HL-60 (cell line): ENCODE measurements around the gene PKDCC.

Experiments used
- DNase-seq, 2 experiments: peaks; one replicate each; pipeline ENCODE4 v3.0.0-alpha.2; 2010 to 2020; ENCODE audit warnings: low read depth in 1 of 2, low spot score in 1 of 2
- H3K27ac ChIP-seq: fragments of 250-450 bp; sonication (Bioruptor Pico); replicated peaks from 2 replicates; pipeline ENCODE4 v1.5.1; 2020; ENCODE audit warnings: mild to moderate bottlenecking, moderate library complexity
- H3K27me3 ChIP-seq: fragments of 250-450 bp; sonication (Bioruptor Pico); 2 replicates; pipeline ENCODE4 v1.5.1; 2021; ENCODE audit warnings: mild to moderate bottlenecking, moderate library complexity; ENCODE audit not compliant: insufficient read depth, poor library complexity, severe bottlenecking
- H3K4me3 ChIP-seq: replicated peaks from 2 replicates; pipeline ENCODE4 v1.5.1; 2011; ENCODE audit warnings: mild to moderate bottlenecking, control low read depth, low read length; ENCODE audit not compliant: insufficient read depth
- GABPA ChIP-seq: IDR thresholded peaks from 2 replicates; pipeline ENCODE4 v1.6.1; 2012; ENCODE audit warnings: low read depth
- POLR2AphosphoS5 ChIP-seq: IDR thresholded peaks from 2 replicates; pipeline ENCODE4 v1.6.1; 2012; ENCODE audit warnings: low read depth
- SPI1 ChIP-seq: IDR thresholded peaks from 2 replicates; pipeline ENCODE4 v1.6.1; 2012; ENCODE audit warnings: low read depth, mild to moderate bottlenecking, borderline replicate concordance
- TF ChIP-seq, protein P1 (sequence below): IDR thresholded peaks from 2 replicates; pipeline ENCODE4 v1.6.1; 2012; ENCODE audit warnings: low read depth; ENCODE audit not compliant: insufficient replicate concordance
- TF ChIP-seq, protein P2 (sequence below): IDR thresholded peaks from one replicate; pipeline ENCODE4 v1.5.1; 2011; ENCODE audit warnings: low read length, control low read depth, inconsistent platforms; ENCODE audit not compliant: insufficient read depth

PKDCC gene

DNA sequence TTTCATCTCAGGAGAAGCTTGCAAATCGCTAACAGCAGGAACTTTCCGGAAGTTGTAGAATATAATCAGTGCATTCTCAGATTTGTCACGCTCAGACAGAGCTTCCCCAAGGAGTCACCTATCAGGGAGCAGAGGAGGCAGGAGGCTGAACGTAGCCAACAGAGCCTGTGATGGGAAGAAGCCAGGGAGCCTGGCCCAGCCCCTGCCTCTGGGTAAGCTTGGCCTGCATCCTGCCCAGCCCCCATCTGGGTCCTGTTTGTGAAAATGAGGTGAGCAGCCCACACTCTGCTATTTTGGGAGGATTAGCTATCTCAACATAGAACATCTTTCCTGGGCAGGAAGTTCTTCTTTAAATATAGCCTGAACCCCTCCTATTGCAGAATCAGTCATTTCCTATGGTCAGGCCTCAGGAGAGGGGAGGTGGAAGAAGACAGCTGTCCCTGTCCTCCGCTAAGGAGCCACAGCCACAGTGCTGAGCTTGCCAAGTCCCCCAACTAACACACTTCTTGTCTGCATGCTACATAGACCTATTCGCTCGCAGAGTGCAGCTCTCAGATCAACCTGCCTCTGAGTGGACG is 19.2 kb upstream of the PKDCC start:
- Histone ChIP-seq H3K4me3 (no peak overlapping the region), H3K27me3 (no peaks in the 10 kb centered on the region), H3K27ac (no peak overlapping the region)
- TF ChIP-seq, protein P1, sequence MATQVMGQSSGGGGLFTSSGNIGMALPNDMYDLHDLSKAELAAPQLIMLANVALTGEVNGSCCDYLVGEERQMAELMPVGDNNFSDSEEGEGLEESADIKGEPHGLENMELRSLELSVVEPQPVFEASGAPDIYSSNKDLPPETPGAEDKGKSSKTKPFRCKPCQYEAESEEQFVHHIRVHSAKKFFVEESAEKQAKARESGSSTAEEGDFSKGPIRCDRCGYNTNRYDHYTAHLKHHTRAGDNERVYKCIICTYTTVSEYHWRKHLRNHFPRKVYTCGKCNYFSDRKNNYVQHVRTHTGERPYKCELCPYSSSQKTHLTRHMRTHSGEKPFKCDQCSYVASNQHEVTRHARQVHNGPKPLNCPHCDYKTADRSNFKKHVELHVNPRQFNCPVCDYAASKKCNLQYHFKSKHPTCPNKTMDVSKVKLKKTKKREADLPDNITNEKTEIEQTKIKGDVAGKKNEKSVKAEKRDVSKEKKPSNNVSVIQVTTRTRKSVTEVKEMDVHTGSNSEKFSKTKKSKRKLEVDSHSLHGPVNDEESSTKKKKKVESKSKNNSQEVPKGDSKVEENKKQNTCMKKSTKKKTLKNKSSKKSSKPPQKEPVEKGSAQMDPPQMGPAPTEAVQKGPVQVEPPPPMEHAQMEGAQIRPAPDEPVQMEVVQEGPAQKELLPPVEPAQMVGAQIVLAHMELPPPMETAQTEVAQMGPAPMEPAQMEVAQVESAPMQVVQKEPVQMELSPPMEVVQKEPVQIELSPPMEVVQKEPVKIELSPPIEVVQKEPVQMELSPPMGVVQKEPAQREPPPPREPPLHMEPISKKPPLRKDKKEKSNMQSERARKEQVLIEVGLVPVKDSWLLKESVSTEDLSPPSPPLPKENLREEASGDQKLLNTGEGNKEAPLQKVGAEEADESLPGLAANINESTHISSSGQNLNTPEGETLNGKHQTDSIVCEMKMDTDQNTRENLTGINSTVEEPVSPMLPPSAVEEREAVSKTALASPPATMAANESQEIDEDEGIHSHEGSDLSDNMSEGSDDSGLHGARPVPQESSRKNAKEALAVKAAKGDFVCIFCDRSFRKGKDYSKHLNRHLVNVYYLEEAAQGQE = no peak
- DNase-seq = no peak

DNA sequence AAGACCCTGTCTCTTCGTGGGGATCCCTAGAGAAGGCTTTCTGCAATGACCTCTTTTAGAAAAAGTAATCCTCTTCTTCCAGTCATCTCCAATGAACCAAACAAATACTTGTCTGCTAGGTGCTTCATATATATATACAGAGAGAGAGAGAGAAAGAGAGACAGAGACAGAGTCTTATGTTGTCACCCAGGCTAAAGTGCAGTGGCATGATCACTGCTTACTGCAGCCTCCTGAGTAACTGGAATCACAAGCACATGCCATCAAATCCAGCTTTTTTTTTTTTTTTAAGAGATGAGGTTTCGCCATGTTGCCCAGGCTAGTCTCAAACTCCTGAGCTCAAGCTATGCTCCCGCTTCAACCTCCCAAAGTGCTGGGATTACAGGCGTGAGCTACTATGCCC is 18.6 kb upstream of the PKDCC start:
- H3K27ac ChIP-seq = no peak overlapping the region
- TF ChIP-seq GABPA (no peak), POLR2AphosphoS5 (no peak), SPI1 (no peak)
- TF ChIP-seq, protein P2, sequence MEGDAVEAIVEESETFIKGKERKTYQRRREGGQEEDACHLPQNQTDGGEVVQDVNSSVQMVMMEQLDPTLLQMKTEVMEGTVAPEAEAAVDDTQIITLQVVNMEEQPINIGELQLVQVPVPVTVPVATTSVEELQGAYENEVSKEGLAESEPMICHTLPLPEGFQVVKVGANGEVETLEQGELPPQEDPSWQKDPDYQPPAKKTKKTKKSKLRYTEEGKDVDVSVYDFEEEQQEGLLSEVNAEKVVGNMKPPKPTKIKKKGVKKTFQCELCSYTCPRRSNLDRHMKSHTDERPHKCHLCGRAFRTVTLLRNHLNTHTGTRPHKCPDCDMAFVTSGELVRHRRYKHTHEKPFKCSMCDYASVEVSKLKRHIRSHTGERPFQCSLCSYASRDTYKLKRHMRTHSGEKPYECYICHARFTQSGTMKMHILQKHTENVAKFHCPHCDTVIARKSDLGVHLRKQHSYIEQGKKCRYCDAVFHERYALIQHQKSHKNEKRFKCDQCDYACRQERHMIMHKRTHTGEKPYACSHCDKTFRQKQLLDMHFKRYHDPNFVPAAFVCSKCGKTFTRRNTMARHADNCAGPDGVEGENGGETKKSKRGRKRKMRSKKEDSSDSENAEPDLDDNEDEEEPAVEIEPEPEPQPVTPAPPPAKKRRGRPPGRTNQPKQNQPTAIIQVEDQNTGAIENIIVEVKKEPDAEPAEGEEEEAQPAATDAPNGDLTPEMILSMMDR = no peak
- H3K27me3 ChIP-seq = no peaks in the 10 kb centered on the region
- H3K4me3 ChIP-seq = no peak overlapping the region
- DNase-seq = no peak

DNA sequence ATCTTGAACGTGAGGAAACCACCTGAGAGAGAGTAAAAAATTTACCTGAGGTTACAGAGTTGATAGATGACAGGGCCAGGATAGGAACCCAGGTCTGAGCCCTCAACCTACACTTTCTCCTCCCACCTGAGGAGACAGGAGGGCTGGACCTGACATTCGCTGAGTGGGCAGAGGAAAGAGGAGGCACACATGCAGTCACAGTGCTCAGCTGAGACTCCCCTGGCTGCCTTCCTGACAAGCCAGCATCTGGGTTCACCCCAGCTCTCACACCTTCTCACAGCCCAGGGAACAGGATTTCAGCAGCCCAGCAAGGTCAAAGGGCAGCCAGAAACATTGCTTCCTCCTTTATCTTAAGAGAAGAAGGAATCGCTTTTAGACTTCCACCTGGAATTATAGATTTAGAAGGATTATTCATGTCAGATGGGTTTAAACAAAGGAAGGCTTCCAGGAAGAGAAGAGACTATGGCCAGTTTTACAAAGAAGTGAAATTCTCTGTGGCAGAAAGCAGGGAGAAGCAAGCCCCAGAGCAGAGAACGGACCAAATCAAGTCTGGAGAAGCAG is 18.1 kb upstream of the PKDCC start:
- H3K27ac ChIP-seq = no peak overlapping the region
- TF ChIP-seq, protein P2 = no peak
- TF ChIP-seq SPI1 = no peak
- TF ChIP-seq GABPA = no peak
- TF ChIP-seq, protein P1 = no peak
- TF ChIP-seq POLR2AphosphoS5 = no peak
- no peak for DNase-seq
- no peaks in the 10 kb centered on the region for H3K27me3 ChIP-seq
- H3K4me3 ChIP-seq = no peak overlapping the region

DNA sequence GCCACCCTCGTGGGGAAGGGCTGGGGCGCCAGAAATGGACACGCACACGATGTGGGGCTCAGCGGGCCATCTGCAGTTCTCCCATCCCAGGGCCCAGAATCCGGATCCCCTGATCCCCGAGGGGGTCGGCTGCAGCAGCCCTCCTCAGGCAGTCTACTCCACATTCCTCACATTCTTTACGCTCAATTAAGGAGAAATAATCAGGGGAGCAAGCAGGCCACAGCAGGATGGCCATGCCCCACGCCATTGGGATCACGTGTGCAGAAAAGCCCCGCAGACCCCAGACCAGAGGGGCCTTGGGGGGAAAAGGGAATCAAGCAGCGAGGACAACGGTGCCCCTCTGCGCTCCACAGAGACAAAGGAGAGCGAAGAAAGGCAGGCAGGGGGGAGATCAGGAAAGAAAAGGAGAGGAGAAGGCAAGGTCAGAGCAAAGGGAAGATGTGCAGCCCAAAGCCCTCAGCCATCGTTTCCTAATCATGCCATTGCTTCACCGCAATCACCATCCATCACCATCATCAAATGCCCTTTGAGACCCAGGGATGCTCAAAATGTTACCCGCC is 17.5 kb upstream of the PKDCC start:
- no peak for DNase-seq
- Histone ChIP-seq H3K27me3 (no peaks in the 10 kb centered on the region), H3K4me3 (no peak overlapping the region), H3K27ac (no peak overlapping the region)
- TF ChIP-seq SPI1 (no peak), POLR2AphosphoS5 (no peak), GABPA (no peak)
- TF ChIP-seq, protein P1 = no peak
- TF ChIP-seq, protein P2 = no peak
